ENCODE measurements around the gene GPRIN3.

The GPRIN3 gene

GRCh38 chr4:89243733-89244252 is 63.8 kb downstream of the GPRIN3 start:
- TF ChIP-seq CTCF (IDR thresholded peaks at IDR 0.05; ENCODE audit: low read depth, low read length, missing control alignments) = no peak
- no peak for DNase-seq (ENCODE audit: extremely low read depth, low read depth)
- H3K4me3 ChIP-seq (replicated peaks; ENCODE audit: low read depth, low read length) = no peak overlapping the region

- TF ChIP-seq CTCF (IDR thresholded peaks at IDR 0.05; ENCODE audit: low read depth, low read length, missing control alignments) = no peak
- no peak overlapping the region for H3K4me3 ChIP-seq (replicated peaks; ENCODE audit: low read depth, low read length)
- DNase-seq (ENCODE audit: extremely low read depth, low read depth) = no peak
Observed at GRCh38 chr4:89242864-89243732, 64.5 kb downstream of the GPRIN3 start.

DNA sequence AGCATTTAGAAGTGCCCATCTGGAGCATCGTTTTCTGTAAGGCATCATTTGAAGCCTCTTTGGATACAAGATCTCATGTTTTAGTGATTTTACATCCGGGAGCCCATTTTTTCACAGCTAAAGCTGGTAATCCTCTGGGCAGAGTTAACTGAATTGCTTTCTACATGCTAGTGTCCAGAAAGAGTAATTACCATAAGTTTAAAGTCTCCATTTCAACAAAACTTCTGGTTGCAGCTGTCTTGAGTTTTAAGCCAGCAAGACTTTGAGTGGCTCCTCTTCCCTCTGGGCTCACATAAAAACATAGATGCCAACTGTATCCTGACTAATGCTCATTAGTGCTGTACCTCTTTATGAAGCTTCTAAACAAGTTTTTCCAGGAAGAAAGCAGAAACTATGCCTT is 65.4 kb downstream of the GPRIN3 start:
- DNase-seq (ENCODE audit: extremely low read depth, low read depth) = no peak
- TF ChIP-seq CTCF (IDR thresholded peaks at IDR 0.05; ENCODE audit: low read depth, low read length, missing control alignments) = no peak
- no peak overlapping the region for H3K4me3 ChIP-seq (replicated peaks; ENCODE audit: low read depth, low read length)

- no peak overlapping the region for H3K4me3 ChIP-seq (replicated peaks; ENCODE audit: low read depth, low read length)
- no peak for TF ChIP-seq CTCF (IDR thresholded peaks at IDR 0.05; ENCODE audit: low read depth, low read length, missing control alignments)
- no peak for DNase-seq (ENCODE audit: extremely low read depth, low read depth)
Observed at GRCh38 chr4:89230271-89230670, 77.3 kb downstream of the GPRIN3 start.

DNA sequence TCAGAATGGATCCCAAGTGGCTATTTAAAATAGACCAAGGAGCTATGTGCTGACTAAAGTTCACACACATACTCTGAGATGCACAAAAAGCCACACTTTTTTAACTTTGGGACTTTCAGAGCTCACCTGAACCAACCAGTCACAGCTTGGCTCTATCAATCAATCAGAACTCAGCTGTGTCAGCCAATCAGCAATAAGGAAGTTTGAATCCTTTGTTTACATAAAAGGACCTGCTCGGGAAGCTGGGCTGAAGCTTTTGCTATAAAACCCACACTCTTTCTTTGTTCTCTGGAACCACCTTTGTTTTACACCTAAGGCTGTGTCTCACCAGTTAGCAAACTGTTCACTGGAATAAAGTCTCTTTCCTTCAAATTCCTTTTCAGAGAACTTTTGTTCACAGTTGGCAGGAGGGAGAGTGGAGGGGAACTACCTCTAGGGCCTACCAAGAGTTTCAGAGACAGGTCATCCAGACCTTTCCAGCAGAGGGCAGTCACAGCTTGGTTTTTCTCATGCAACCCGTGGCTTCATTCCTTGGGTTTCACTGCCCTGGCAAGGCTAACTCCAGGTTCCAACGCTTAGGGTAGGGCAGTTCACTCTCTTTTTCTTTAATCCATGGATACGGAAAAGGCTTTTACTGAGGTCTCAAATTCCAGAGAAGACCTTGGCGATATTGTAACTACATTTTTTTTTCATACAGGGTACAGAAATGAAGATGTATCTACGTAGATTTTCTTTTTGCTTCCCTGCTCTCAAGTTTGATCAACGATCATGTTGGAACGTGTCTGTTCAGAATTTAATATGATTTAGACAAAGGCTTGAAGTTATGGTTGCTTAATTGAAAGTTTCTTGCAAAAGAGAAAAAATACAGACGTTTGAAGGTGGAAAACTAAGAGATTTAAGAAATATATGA is 80.7 kb downstream of the GPRIN3 start:
- DNase-seq (ENCODE audit: extremely low read depth, low read depth) = peak; percentile 63
- H3K4me3 ChIP-seq (replicated peaks; ENCODE audit: low read depth, low read length) = no peak overlapping the region
- TF ChIP-seq CTCF (IDR thresholded peaks at IDR 0.05; ENCODE audit: low read depth, low read length, missing control alignments) = peak; percentile 76

DNA sequence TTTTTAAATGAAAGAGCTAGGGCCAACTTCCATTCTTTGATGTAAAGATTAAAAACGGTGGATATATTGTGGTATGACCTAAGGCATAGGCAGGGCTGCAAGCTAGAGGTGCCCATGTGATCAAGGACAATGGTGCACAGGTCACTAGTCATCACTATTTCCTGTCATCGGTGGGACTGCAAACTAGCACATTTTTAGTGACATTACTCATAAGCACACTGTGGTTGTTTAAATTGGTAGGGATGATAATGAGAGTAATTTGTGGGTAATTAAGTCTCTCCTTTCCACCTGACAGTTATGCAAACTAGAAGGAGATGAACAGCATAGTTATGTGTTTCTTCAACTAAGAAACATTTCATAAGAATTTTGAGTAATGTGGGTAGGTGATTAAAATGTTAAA is 85.4 kb downstream of the GPRIN3 start:
- DNase-seq (ENCODE audit: extremely low read depth, low read depth) = no peak
- H3K4me3 ChIP-seq (replicated peaks; ENCODE audit: low read depth, low read length) = no peak overlapping the region
- TF ChIP-seq CTCF (IDR thresholded peaks at IDR 0.05; ENCODE audit: low read depth, low read length, missing control alignments) = no peak

All from HFF-Myc (cell line).